ENCODE data around the gene UGT2A3. TPM values are rescaled to one million over a fixed set of nuclear protein-coding genes. Genes with fewer than 3 reads are reported as not detected.
A peak's percentile ranks its signal among the peaks of the same experiment; 100 is the strongest.
"Not testable (repeated sequence)": the region's sequence is repeated elsewhere in the genome, so short reads cannot be mapped to it uniquely, and the experiment has no call there.

Gene UGT2A3
- polyA plus RNA-seq (ENCODE audit: insufficient read length in 3 of 3) = 100 to 1,000 TPM in 1 of 3 donors, 10 to 100 TPM in 2; 56.1 to 117 (median 78.3) TPM
- long read RNA-seq, donor 1, transcript UGT2A3-201 (6 exons, 2,965 nt) = major isoform, 10 of 37 reads
- long read RNA-seq, donor 1, partial matches to known transcripts = 27 of 37 reads
- long read RNA-seq, donor 1, other reads (novel, unspliced or antisense) = 0 of 37 reads
- long read RNA-seq, donor 2, transcript UGT2A3-201 (6 exons, 2,965 nt) = major isoform, 10 of 110 reads
- long read RNA-seq, donor 2, partial matches to known transcripts = 100 of 110 reads
- long read RNA-seq, donor 2, other reads (novel, unspliced or antisense) = 0 of 110 reads
- long read RNA-seq, donor 3, transcript UGT2A3-201 (6 exons, 2,965 nt) = major isoform, 31 of 37 reads
- long read RNA-seq, donor 3, partial matches to known transcripts = 6 of 37 reads
- long read RNA-seq, donor 3, other reads (novel, unspliced or antisense) = 0 of 37 reads
- long read RNA-seq, donor 4, transcript UGT2A3-201 (6 exons, 2,965 nt) = major isoform, 18 of 82 reads
- long read RNA-seq, donor 4, partial matches to known transcripts = 57 of 82 reads
- long read RNA-seq, donor 4, other reads (novel, unspliced or antisense) = 7 of 82 reads
- long read RNA-seq, donor 5 = 0 reads
- long read RNA-seq, donor 6, transcript UGT2A3-201 (6 exons, 2,965 nt) = major isoform, 9 of 23 reads
- long read RNA-seq, donor 6, partial matches to known transcripts = 14 of 23 reads
- long read RNA-seq, donor 6, other reads (novel, unspliced or antisense) = 0 of 23 reads
- long read RNA-seq, donor 7, transcript UGT2A3-201 (6 exons, 2,965 nt) = major isoform, 10 of 101 reads
- long read RNA-seq, donor 7, partial matches to known transcripts = 91 of 101 reads
- long read RNA-seq, donor 7, other reads (novel, unspliced or antisense) = 0 of 101 reads
- long read RNA-seq, donor 8 = 0 reads
- long read RNA-seq, donor 9, transcript UGT2A3-201 (6 exons, 2,965 nt) = major isoform, 41 of 83 reads
- long read RNA-seq, donor 9, partial matches to known transcripts = 35 of 83 reads
- long read RNA-seq, donor 9, other reads (novel, unspliced or antisense) = 7 of 83 reads
- long read RNA-seq, donor 10, transcript UGT2A3-201 (6 exons, 2,965 nt) = major isoform, 19 of 82 reads
- long read RNA-seq, donor 10, partial matches to known transcripts = 56 of 82 reads
- long read RNA-seq, donor 10, other reads (novel, unspliced or antisense) = 7 of 82 reads
- long read RNA-seq, donor 11, transcript UGT2A3-201 (6 exons, 2,965 nt) = major isoform, 14 of 28 reads
- long read RNA-seq, donor 11, partial matches to known transcripts = 14 of 28 reads
- long read RNA-seq, donor 11, other reads (novel, unspliced or antisense) = 0 of 28 reads
- long read RNA-seq, donor 12, partial matches to known transcripts = 0 of 4 reads
- long read RNA-seq, donor 12, other reads (novel, unspliced or antisense) = 0 of 4 reads
- long read RNA-seq, donor 13 = 0 reads
- long read RNA-seq, donor 14, transcript UGT2A3-201 (6 exons, 2,965 nt) = major isoform, 33 of 84 reads
- long read RNA-seq, donor 14, partial matches to known transcripts = 34 of 84 reads
- long read RNA-seq, donor 14, other reads (novel, unspliced or antisense) = 17 of 84 reads
- long read RNA-seq, donor 15, transcript UGT2A3-201 (6 exons, 2,965 nt) = major isoform, 8 of 22 reads
- long read RNA-seq, donor 15, partial matches to known transcripts = 14 of 22 reads
- long read RNA-seq, donor 15, other reads (novel, unspliced or antisense) = 0 of 22 reads
- long read RNA-seq, donor 16, transcript UGT2A3-201 (6 exons, 2,965 nt) = major isoform, 50 of 72 reads
- long read RNA-seq, donor 16, partial matches to known transcripts = 15 of 72 reads
- long read RNA-seq, donor 16, other reads (novel, unspliced or antisense) = 7 of 72 reads

- DNase-seq (ENCODE audit: extremely low read depth in 1 of 11, low read depth in 9 of 11, low spot score in 4 of 11) = peak in 3 of 11 donors; percentile 3 to 31 (median 6)
Measured at GRCh38 chr4:68951078-68951805, at the start of gene UGT2A3. UGT2A3 (minus strand) TSS chr4:68951804; CDS start chr4:68951760, 44 bp downstream.

- DNase-seq (ENCODE audit: extremely low read depth in 1 of 11, low read depth in 9 of 11, low spot score in 4 of 11) = no peak
Measured at GRCh38 chr4:68997040-68997439, 45.4 kb upstream of the UGT2A3 start.

- no peak for DNase-seq (ENCODE audit: extremely low read depth in 1 of 11, low read depth in 9 of 11, low spot score in 4 of 11)
Measured at GRCh38 chr4:68995292-68995691, 43.7 kb upstream of the UGT2A3 start.

- DNase-seq (ENCODE audit: extremely low read depth in 1 of 11, low read depth in 9 of 11, low spot score in 4 of 11) = no peak
Measured at GRCh38 chr4:68987007-68987406, 35.4 kb upstream of the UGT2A3 start.

- no peak for DNase-seq (ENCODE audit: extremely low read depth in 1 of 11, low read depth in 9 of 11, low spot score in 4 of 11)
Measured at GRCh38 chr4:68985442-68985841, 33.8 kb upstream of the UGT2A3 start.

- no peak for DNase-seq (ENCODE audit: extremely low read depth in 1 of 11, low read depth in 9 of 11, low spot score in 4 of 11)
Measured at GRCh38 chr4:68984947-68985346, 33.3 kb upstream of the UGT2A3 start.

GRCh38 chr4:68963374-68963773 lies 11.8 kb upstream of the UGT2A3 start:
- DNase-seq (ENCODE audit: extremely low read depth in 1 of 11, low read depth in 9 of 11, low spot score in 4 of 11) = peak in 3 of 11 donors; percentile 10 to 29 (median 17)

GRCh38 chr4:68962868-68963267 lies 11.3 kb upstream of the UGT2A3 start:
- DNase-seq (ENCODE audit: extremely low read depth in 1 of 11, low read depth in 9 of 11, low spot score in 4 of 11) = no peak

GRCh38 chr4:68960294-68961163 lies 8.9 kb upstream of the UGT2A3 start:
- no peak for DNase-seq (ENCODE audit: extremely low read depth in 1 of 11, low read depth in 9 of 11, low spot score in 4 of 11)

- DNase-seq (ENCODE audit: extremely low read depth in 1 of 11, low read depth in 9 of 11, low spot score in 4 of 11) = not testable (repeated sequence)
Measured at GRCh38 chr4:68959085-68959484, 7.5 kb upstream of the UGT2A3 start.

GRCh38 chr4:68954126-68954525 lies 2.5 kb upstream of the UGT2A3 start:
- no peak for DNase-seq (ENCODE audit: extremely low read depth in 1 of 11, low read depth in 9 of 11, low spot score in 4 of 11)

GRCh38 chr4:68953056-68953596 lies 1.5 kb upstream of the UGT2A3 start:
- DNase-seq (ENCODE audit: extremely low read depth in 1 of 11, low read depth in 9 of 11, low spot score in 4 of 11) = no peak

- DNase-seq (ENCODE audit: extremely low read depth in 1 of 11, low read depth in 9 of 11, low spot score in 4 of 11) = no peak
Measured at GRCh38 chr4:68951806-68952585, 392 bp upstream of the UGT2A3 start.

GRCh38 chr4:68950033-68950432 lies 1.6 kb downstream of the UGT2A3 start:
- DNase-seq (ENCODE audit: extremely low read depth in 1 of 11, low read depth in 9 of 11, low spot score in 4 of 11) = no peak

GRCh38 chr4:68948985-68949384 lies 2.6 kb downstream of the UGT2A3 start:
- DNase-seq (ENCODE audit: extremely low read depth in 1 of 11, low read depth in 9 of 11, low spot score in 4 of 11) = no peak
